Pancreas (tissue), 10 donors: Measurements from ENCODE around the gene GDF2. TPM values are rescaled to one million over a fixed set of nuclear protein-coding genes. Genes with fewer than 3 reads are reported as not detected.

Experiments
- ATAC-seq, 4 donors: fragments of 200-7000 bp; cut with Tn5 transposase; one replicate each; pipeline versions ENCODE4 v1.8.0 to v1.9.1; 2020; ENCODE audit warnings: mild to moderate bottlenecking in 4 of 4, moderate library complexity in 4 of 4
- DNase-seq, 6 donors: peaks; one replicate each; pipeline ENCODE4 v3.0.0-alpha.2; 2020
- FAIRE-seq: peaks from 2 replicates; lab custom pipeline; 2012; peaks lifted over from hg19 to GRCh38; lab: Jason Lieb, UNC
- H3K27ac ChIP-seq, 4 donors: fragments of 200-600 bp; sonication (generic); 1 replicate in 3 of 4; 2 replicates in 1 of 4; pipeline versions ENCODE4 v1.5.0 to v1.8.0; 2020
- H3K27me3 ChIP-seq, 4 donors: fragments of 200-600 bp; one replicate each; pipeline ENCODE4 v1.8.0; 2021
- H3K36me3 ChIP-seq, 3 donors: fragments of 200-600 bp; sonication (generic) in 1 of 3; one replicate each; pipeline versions ENCODE4 v1.5.0 to v1.8.0; 2020 to 2021
- H3K4me1 ChIP-seq, 3 donors: fragments of 200-600 bp; one replicate each; pipeline ENCODE4 v1.8.0; 2021
- H3K4me3 ChIP-seq, 4 donors: fragments of 200-600 bp; sonication (generic) in 2 of 4; one replicate each; pipeline versions ENCODE4 v1.5.0 to v1.8.0; 2020 to 2021
- H3K9me3 ChIP-seq, 4 donors: fragments of 200-600 bp; one replicate each; pipeline ENCODE4 v1.8.0; 2021
- CTCF ChIP-seq, 4 donors: fragments of 200-600 bp; sonication (generic) in 3 of 4; IDR thresholded peaks; one replicate each; pipeline versions ENCODE4 v1.5.0 to v1.8.0; 2021; ENCODE audit warnings: antibody characterized with exemption in 4 of 4
- WGBS, 2 donors: extraction: QIAGEN DNeasy Blood & Tissue Kit; methylation state at CpG; one replicate each; pipeline ENCODE4 v1.1.7; 2013; 5-methylcytosine and 5-hydroxymethylcytosine counted together
- intact Hi-C, 3 donors: fragments of 100-400 bp; cut with DNase I; formaldehyde crosslinking; loops; one replicate each; pipeline versions ENCODE4 v1.11.1 to v1.14.2; 2022
- polyA plus RNA-seq, 2 donors: library from polyadenylated mRNA; stranded (reverse); fragments of 200-250 nt; gene quantifications; one replicate each; pipeline ENCODE4 v1.2.3, GENCODE V29; 2013
- total RNA-seq, 6 donors: library from RNA; stranded (reverse); fragmentation: NEBNext Ultra II Directional in 4 of 6; extraction: Animal tissue kit (Norgen Biotek cat#: 25700) in 4 of 6; gene quantifications; one replicate each; pipeline versions ENCODE4 v1.2.1 to v1.2.4, GENCODE V29; 2021 to 2023
- donor health status: healthy with polysubstance abuse.
- donor health status: DM: no; HTN: no; CAD: no; lungs with moderate emphysema.
- donor health status: DM: no; HTN: no; CAD: no.
- donor health status: control.
- donor health status: control.
- donor health status: Bipolar disorder and iron deficiency.
- donor health status: DM: yes; HTN: yes; CAD: no.
- donor health status: DM: no; HTN: no; CAD: no.
- donor health status: DM: no; HTN: no; CAD: no.
- donor health status: DM: yes; HTN: yes; CAD: no.

Gene GDF2
- total and polyA plus RNA-seq, 8 donors = not detected

GRCh38 chr10:47362199-47362598 is 39.9 kb downstream of the GDF2 start:
- no peak for TF ChIP-seq CTCF (IDR thresholded peaks at IDR 0.05)
- Histone ChIP-seq H3K4me1 (no peaks in the 10 kb centered on the region), H3K27ac (no peak overlapping the region), H3K4me3 (no peak overlapping the region), H3K27me3 (no peaks in the 10 kb centered on the region), H3K36me3 (no peaks in the 10 kb centered on the region), H3K9me3 (no peaks in the 10 kb centered on the region)
- intact Hi-C loops = no loop called here
- no peak for DNase-seq
- 77 to 78% methylated on average over 3 of the region's 3 CpGs for WGBS, 2 donors
- no peak for FAIRE-seq
- ATAC-seq = no peak

GRCh38 chr10:47363781-47364180 is 41.5 kb downstream of the GDF2 start:
- no peaks in the 10 kb centered on the region for H3K27me3 ChIP-seq
- DNase-seq = no peak
- no peaks in the 10 kb centered on the region for H3K36me3 ChIP-seq
- ATAC-seq = no peak
- H3K4me3 ChIP-seq = no peak overlapping the region
- no peak for FAIRE-seq
- TF ChIP-seq CTCF (IDR thresholded peaks at IDR 0.05) = no peak
- WGBS, 2 donors = 42 to 51% methylated on average over 3 of the region's 3 CpGs
- no peaks in the 10 kb centered on the region for H3K4me1 ChIP-seq
- H3K27ac ChIP-seq = no peak overlapping the region
- intact Hi-C loops = no loop called here
- H3K9me3 ChIP-seq = no peaks in the 10 kb centered on the region

GRCh38 chr10:47364366-47364765 is 42.1 kb downstream of the GDF2 start:
- FAIRE-seq = no peak
- no peak overlapping the region for H3K27ac ChIP-seq
- intact Hi-C loops = no loop called here

GRCh38 chr10:47364911-47365310 is 42.7 kb downstream of the GDF2 start:
- WGBS, 2 donors = 94 to 99% methylated on average over 6 of the region's 6 CpGs
- Histone ChIP-seq H3K27ac (no peak overlapping the region), H3K36me3 (no peaks in the 10 kb centered on the region), H3K4me3 (no peak overlapping the region), H3K9me3 (no peaks in the 10 kb centered on the region), H3K4me1 (no peaks in the 10 kb centered on the region), H3K27me3 (no peaks in the 10 kb centered on the region)
- intact Hi-C loops = no loop called here
- FAIRE-seq (no peak), ATAC-seq (no peak), DNase-seq (peak in 1 of 6 donors; percentile 30)
- TF ChIP-seq CTCF (IDR thresholded peaks at IDR 0.05) = no peak

More at GRCh38 chr10:47364366-47364765, 42.1 kb downstream of the GDF2 start:
- no peak for TF ChIP-seq CTCF (IDR thresholded peaks at IDR 0.05)
- WGBS, 2 donors = 33 to 37% methylated on average over 4 of the region's 4 CpGs
- Histone ChIP-seq H3K36me3 (no peaks in the 10 kb centered on the region), H3K4me3 (no peak overlapping the region), H3K27me3 (no peaks in the 10 kb centered on the region), H3K9me3 (no peaks in the 10 kb centered on the region), H3K4me1 (no peaks in the 10 kb centered on the region)
- no peak for DNase-seq
- ATAC-seq = peak; percentile 34 to 66 (median 48)

- peak in 2 of 6 donors; percentile 3 to 22 for DNase-seq
Observed at GRCh38 chr10:47365431-47366180, 43.4 kb downstream of the GDF2 start.

More at GRCh38 chr10:47365431-47366180, 43.4 kb downstream of the GDF2 start:
- Histone ChIP-seq H3K27me3 (no peaks in the 10 kb centered on the region), H3K4me3 (no peak overlapping the region), H3K36me3 (no peaks in the 10 kb centered on the region), H3K4me1 (no peaks in the 10 kb centered on the region), H3K9me3 (no peaks in the 10 kb centered on the region), H3K27ac (no peak overlapping the region)
- FAIRE-seq (no peak), ATAC-seq (no peak)
- TF ChIP-seq CTCF (IDR thresholded peaks at IDR 0.05) = no peak
- 90 to 95% methylated on average over 9 of the region's 9 CpGs for WGBS, 2 donors
- intact Hi-C loops = no loop called here
